HCT116 (cell line): ENCODE data around the gene FMC1.

Experiments
- CEBPB ChIP-seq: IDR thresholded peaks from 2 replicates; pipeline ENCODE4 v1.6.1; 2012; ENCODE audit warnings: low read depth
- CTCF ChIP-seq, 3 experiments: fragments of 200-600 bp in 1 of 3; sonication (generic) in 1 of 3; IDR thresholded peaks in 2 of 3; conservative IDR thresholded peaks in 1 of 3; 2 replicates each; pipeline ENCODE4 v1.5.1; 2012 to 2017; ENCODE audit warnings: low read depth in 2 of 3, low read length in 2 of 3, antibody characterized with exemption in 1 of 3, borderline replicate concordance in 1 of 3, control low read depth in 1 of 3, mild to moderate bottlenecking in 1 of 3, mixed read lengths in 1 of 3, mixed run types in 1 of 3, moderate library complexity in 1 of 3; ENCODE audit not compliant: insufficient read depth in 1 of 3
- EZH2 ChIP-seq: fragments of 200-600 bp; sonication (generic); IDR thresholded peaks from 2 replicates; pipeline ENCODE4 v1.6.1; 2017; ENCODE audit warnings: antibody characterized with exemption, mixed run types
- MAX ChIP-seq: IDR thresholded peaks from 2 replicates; pipeline ENCODE4 v1.6.1; 2012
- POLR2A ChIP-seq: IDR thresholded peaks from 2 replicates; pipeline ENCODE4 v1.7.0; 2011; ENCODE audit warnings: borderline replicate concordance; ENCODE audit not compliant: insufficient read depth, insufficient read length; ENCODE audit errors: extremely low read depth
- POLR2AphosphoS5 ChIP-seq: IDR thresholded peaks from 2 replicates; pipeline ENCODE4 v1.6.1; 2011; ENCODE audit warnings: mild to moderate bottlenecking, low read depth, low read length, moderate library complexity
- RAD21 ChIP-seq: IDR thresholded peaks from 2 replicates; pipeline ENCODE4 v1.6.1; 2012; ENCODE audit warnings: low read depth, mild to moderate bottlenecking
- SIN3A ChIP-seq: IDR thresholded peaks from 2 replicates; pipeline ENCODE4 v1.6.1; 2012; ENCODE audit warnings: low read depth
- ZBTB33 ChIP-seq: IDR thresholded peaks from 2 replicates; pipeline ENCODE4 v1.6.1; 2011; ENCODE audit warnings: mild to moderate bottlenecking, low read length, moderate library complexity; ENCODE audit not compliant: insufficient replicate concordance; ENCODE audit errors: extremely low read depth
- ZNF274 ChIP-seq: fragments of 200-500 bp; sonication (Bioruptor generic); IDR thresholded peaks from 2 replicates; pipeline ENCODE4 v1.6.1; 2014; ENCODE audit warnings: mild to moderate bottlenecking, low read depth, low read length, inconsistent platforms

GRCh38 chr7:139330333-139331030 lies 10.7 kb upstream of the FMC1 start:
- TF ChIP-seq CTCF (IDR thresholded peaks at IDR 0.05 in 2 of 3, conservative IDR thresholded peaks at IDR 0.05 in 1 of 3; ENCODE audit: borderline replicate concordance in 1 of 3, insufficient read depth in 1 of 3, low read depth in 2 of 3, low read length in 2 of 3) (no peak), RAD21 (no peak), POLR2AphosphoS5 (no peak), POLR2A (no peak), ZBTB33 (no peak), MAX (no peak), ZNF274 (no peak), EZH2 (no peak), CEBPB (no peak), SIN3A (no peak)
